PC-9 (cell line): ENCODE data around the gene ETV6.

Source experiments
- CTCF ChIP-seq: fragments of 200-600 bp; sonication (generic); conservative IDR thresholded peaks from 2 replicates; pipeline ENCODE4 v1.6.1; 2017; ENCODE audit warnings: mixed run types, antibody characterized with exemption, mild to moderate bottlenecking, moderate library complexity
- EZH2 ChIP-seq: fragments of 200-600 bp; sonication (generic); IDR thresholded peaks from 2 replicates; pipeline ENCODE4 v1.8.0; 2017; ENCODE audit warnings: antibody characterized with exemption, low read depth

- no peak for TF ChIP-seq CTCF
- TF ChIP-seq EZH2 = no peak
These were observed 19.1 kb downstream of the ETV6 start for GRCh38 chr12:11668611-11669010.
